ENCODE data around the gene NELFE. TPM values are rescaled to one million over a fixed set of nuclear protein-coding genes. Genes with fewer than 3 reads are reported as not detected.
"Not testable (repeated sequence)": the region's sequence is repeated elsewhere in the genome, so short reads cannot be mapped to it uniquely, and the experiment has no call there.

The NELFE gene
- polyA plus RNA-seq, 1 experiment = 69.6 TPM

DNA sequence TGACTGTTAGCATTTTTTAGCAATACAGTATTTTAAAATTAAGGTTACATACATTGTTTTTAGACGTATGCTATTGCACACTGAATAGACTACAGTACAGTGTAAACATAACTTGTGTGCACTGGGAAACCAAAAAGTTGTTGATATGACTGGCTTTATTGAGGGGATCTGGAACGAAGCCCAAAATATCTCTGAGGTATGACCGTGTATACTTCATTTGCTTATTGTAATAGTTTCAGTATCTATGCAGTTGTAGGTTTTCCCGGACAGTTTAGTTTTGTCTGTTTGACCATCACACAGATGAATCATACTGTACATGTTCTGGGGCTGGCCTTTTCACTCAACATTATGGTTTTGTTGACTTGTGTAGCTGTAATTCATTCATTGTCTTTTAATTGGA, 50.0 kb downstream of the NELFE start:
- Histone ChIP-seq H3K4me3 (ENCODE audit: low read depth, low read length) (no peak overlapping the region), H3K36me3 (ENCODE audit: control insufficient read depth, insufficient read depth, low read length) (no peaks in the 10 kb centered on the region), H3K27me3 (ENCODE audit: control insufficient read depth, insufficient read depth, low read length) (no peaks in the 10 kb centered on the region)
- CTCF ChIA-PET = interaction anchor here (1.5 to 2.3 kb wide), 2 partner anchors 8 to 43 kb away, joined by 3 to 8 read pairs; no protein-coding TSS in a partner anchor
- TF ChIP-seq, protein P1, sequence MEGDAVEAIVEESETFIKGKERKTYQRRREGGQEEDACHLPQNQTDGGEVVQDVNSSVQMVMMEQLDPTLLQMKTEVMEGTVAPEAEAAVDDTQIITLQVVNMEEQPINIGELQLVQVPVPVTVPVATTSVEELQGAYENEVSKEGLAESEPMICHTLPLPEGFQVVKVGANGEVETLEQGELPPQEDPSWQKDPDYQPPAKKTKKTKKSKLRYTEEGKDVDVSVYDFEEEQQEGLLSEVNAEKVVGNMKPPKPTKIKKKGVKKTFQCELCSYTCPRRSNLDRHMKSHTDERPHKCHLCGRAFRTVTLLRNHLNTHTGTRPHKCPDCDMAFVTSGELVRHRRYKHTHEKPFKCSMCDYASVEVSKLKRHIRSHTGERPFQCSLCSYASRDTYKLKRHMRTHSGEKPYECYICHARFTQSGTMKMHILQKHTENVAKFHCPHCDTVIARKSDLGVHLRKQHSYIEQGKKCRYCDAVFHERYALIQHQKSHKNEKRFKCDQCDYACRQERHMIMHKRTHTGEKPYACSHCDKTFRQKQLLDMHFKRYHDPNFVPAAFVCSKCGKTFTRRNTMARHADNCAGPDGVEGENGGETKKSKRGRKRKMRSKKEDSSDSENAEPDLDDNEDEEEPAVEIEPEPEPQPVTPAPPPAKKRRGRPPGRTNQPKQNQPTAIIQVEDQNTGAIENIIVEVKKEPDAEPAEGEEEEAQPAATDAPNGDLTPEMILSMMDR (IDR thresholded peaks at IDR 0.05; ENCODE audit: insufficient read depth, low read depth, low read length) = no peak
- no peak for DNase-seq (ENCODE audit: low read depth)
- POLR2A ChIA-PET = no interaction called here

GRCh38 chr6:31908255-31908654, 50.5 kb downstream of the NELFE start:
- DNase-seq (ENCODE audit: low read depth); H3K36me3 ChIP-seq (ENCODE audit: control insufficient read depth, insufficient read depth, low read length); H3K4me3 ChIP-seq (ENCODE audit: low read depth, low read length); H3K27me3 ChIP-seq (ENCODE audit: control insufficient read depth, insufficient read depth, low read length); POLR2A ChIA-PET: not testable (repeated sequence)
- CTCF ChIA-PET = interaction anchor here (1.5 to 1.7 kb wide), 2 partner anchors 8 to 44 kb away, joined by 3 to 4 read pairs; no protein-coding TSS in a partner anchor

DNA sequence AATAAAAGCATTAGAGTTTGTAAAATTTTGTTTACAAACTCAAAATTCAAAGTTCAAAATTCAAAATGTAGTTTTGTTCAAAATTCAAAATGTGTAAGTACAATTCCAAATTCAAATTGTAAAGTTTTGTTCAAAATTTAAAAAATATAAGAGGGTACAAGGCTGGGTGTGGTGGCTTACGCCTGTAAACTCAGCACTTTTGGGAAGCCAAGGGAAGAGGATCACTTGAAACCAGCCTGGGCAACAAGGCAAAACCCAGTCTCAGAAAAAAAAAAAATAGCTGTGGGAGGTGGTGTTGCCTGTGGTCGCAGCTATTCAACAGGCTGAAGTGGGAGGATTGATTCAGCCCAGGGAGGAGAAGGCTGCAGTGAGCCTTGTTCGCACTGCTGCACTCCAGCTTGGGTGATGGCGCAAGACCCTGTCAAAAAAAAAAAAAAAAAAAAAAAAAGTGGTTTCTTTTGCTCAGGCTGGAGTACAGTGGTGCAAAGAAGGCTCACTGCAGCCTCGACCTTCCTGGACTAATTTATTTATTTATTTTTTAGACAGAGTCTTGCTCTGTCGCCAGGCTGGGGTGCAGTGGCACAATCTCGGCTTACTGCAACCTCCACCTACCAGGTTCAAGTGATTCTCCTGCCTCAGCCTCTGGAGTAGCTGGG, 51.5 kb downstream of the NELFE start:
- Histone ChIP-seq H3K4me3 (ENCODE audit: low read depth, low read length) (no peak overlapping the region), H3K36me3 (ENCODE audit: control insufficient read depth, insufficient read depth, low read length) (no peaks in the 10 kb centered on the region), H3K27me3 (ENCODE audit: control insufficient read depth, insufficient read depth, low read length) (no peaks in the 10 kb centered on the region)
- ChIA-PET CTCF (interaction anchor here (1.0 to 1.7 kb wide), 2 partner anchors 31 to 45 kb away, joined by 3 to 4 read pairs; no protein-coding TSS in a partner anchor), POLR2A (interaction anchor here (0.6 to 0.7 kb wide), 2 partner anchors 174 to 336 kb away, joined by 5 read pairs; no protein-coding TSS in a partner anchor)
- no peak for DNase-seq (ENCODE audit: low read depth)
- TF ChIP-seq, protein P1 (IDR thresholded peaks at IDR 0.05; ENCODE audit: insufficient read depth, low read depth, low read length) = no peak

DNA sequence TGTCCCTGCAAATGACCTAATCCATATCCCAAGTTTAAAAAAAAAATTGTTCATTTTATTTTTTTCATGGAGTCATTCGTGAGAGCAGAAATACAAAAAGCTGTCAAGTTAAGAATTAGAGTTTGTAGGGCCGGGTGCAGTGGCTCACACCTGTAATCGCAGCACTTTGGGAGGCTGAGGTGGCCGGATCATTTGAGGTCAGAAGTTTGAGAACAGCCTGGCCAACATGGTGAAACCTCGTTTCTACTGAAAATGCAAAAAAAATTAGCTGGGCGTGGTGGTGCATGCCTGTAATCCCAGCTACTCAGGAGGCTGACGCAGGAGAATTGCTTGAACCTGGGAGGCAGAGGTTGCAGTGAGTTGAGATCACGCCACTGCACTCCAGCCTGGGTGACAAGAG, 52.0 kb downstream of the NELFE start:
- POLR2A ChIA-PET = not testable (repeated sequence)

DNA sequence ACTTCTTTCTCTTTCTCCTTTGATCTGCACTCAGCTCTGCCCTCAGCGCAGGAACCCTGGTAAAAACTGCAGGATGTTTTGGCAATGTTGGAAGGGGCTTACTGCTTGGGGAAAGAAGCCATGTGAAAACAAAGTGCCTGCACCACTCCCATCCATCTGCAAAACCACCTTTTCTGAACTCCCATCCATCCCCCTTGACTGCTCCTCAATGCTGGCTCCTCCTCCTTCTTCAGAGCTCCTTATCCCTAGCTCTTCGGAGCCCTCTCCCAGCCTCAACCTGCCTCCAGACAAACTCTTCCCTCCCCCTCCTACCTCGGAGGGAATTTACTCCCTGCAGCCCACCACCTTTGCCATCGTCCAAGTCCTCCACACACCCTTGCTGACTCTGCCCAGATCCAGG, 52.6 kb downstream of the NELFE start:
- ChIA-PET CTCF (interaction anchor here (1.5 kb wide), 1 partner anchor 46 kb away, joined by 5 read pairs; no protein-coding TSS in a partner anchor), POLR2A (no interaction called here)
- DNase-seq (ENCODE audit: low read depth) = no peak
- Histone ChIP-seq H3K27me3 (ENCODE audit: control insufficient read depth, insufficient read depth, low read length) (no peaks in the 10 kb centered on the region), H3K4me3 (ENCODE audit: low read depth, low read length) (no peak overlapping the region), H3K36me3 (ENCODE audit: control insufficient read depth, insufficient read depth, low read length) (no peaks in the 10 kb centered on the region)
- TF ChIP-seq, protein P1 (IDR thresholded peaks at IDR 0.05; ENCODE audit: insufficient read depth, low read depth, low read length) = no peak

More for the DNA sequence above, 52.0 kb downstream of the NELFE start:
- H3K27me3 ChIP-seq (ENCODE audit: control insufficient read depth, insufficient read depth, low read length); DNase-seq (ENCODE audit: low read depth); H3K36me3 ChIP-seq (ENCODE audit: control insufficient read depth, insufficient read depth, low read length); H3K4me3 ChIP-seq (ENCODE audit: low read depth, low read length): not testable (repeated sequence)
- CTCF ChIA-PET = interaction anchor here (1.0 to 1.7 kb wide), 2 partner anchors 32 to 46 kb away, joined by 3 to 4 read pairs; no protein-coding TSS in a partner anchor

GRCh38 chr6:31905041-31905440, 53.7 kb downstream of the NELFE start:
- POLR2A ChIA-PET = no interaction called here
- DNase-seq (ENCODE audit: low read depth) = no peak
- TF ChIP-seq, protein P1 (IDR thresholded peaks at IDR 0.05; ENCODE audit: insufficient read depth, low read depth, low read length) = no peak
- Histone ChIP-seq H3K36me3 (ENCODE audit: control insufficient read depth, insufficient read depth, low read length) (no peaks in the 10 kb centered on the region), H3K4me3 (ENCODE audit: low read depth, low read length) (no peak overlapping the region), H3K27me3 (ENCODE audit: control insufficient read depth, insufficient read depth, low read length) (no peaks in the 10 kb centered on the region)
- CTCF ChIA-PET = interaction anchor here (1.5 kb wide), 1 partner anchor 47 kb away, joined by 5 read pairs; no protein-coding TSS in a partner anchor
